Calu3 (cell line): Measurements from ENCODE around the gene FCN3. TPM values are rescaled to one million over a fixed set of nuclear protein-coding genes. Genes with fewer than 3 reads are reported as not detected.

ENCODE experiments used
- BruUV-seq: library from RNA; stranded (reverse); fragments of 400-500 nt; replicated peaks from 2 replicates; lab custom pipeline; 2021; lab: Mats Ljungman, UMichigan
- CTCF ChIA-PET: fragments of 300-600 bp; sonication (Branson Sonifier 250); formaldehyde crosslinking; loops from one replicate; lab custom pipeline; 2022; ENCODE audit warnings: antibody characterized with exemption; lab: Charles Lee
- DNase-seq: peaks from one replicate; pipeline ENCODE4 v3.0.0; 2022
- H3K27ac Mint-ChIP-seq: one replicate; pipeline ENCODE4 v1.8.0; 2022; ENCODE audit warnings: mixed read lengths; ENCODE audit not compliant: unreplicated experiment
- H3K27me3 Mint-ChIP-seq: one replicate; pipeline ENCODE4 v1.8.0; 2022; ENCODE audit warnings: mixed read lengths; ENCODE audit not compliant: unreplicated experiment
- H3K36me3 Mint-ChIP-seq: one replicate; pipeline ENCODE4 v1.8.0; 2022; ENCODE audit warnings: mild to moderate bottlenecking, moderate library complexity, mixed read lengths; ENCODE audit not compliant: insufficient read depth, unreplicated experiment
- H3K4me1 Mint-ChIP-seq: one replicate; pipeline ENCODE4 v1.8.0; 2022; ENCODE audit warnings: mild to moderate bottlenecking, low read depth, mixed read lengths; ENCODE audit not compliant: unreplicated experiment
- H3K4me3 Mint-ChIP-seq: one replicate; pipeline ENCODE4 v1.8.0; 2022; ENCODE audit warnings: mild to moderate bottlenecking, low read depth, moderate library complexity, mixed read lengths; ENCODE audit not compliant: unreplicated experiment
- H3K9me3 Mint-ChIP-seq: one replicate; pipeline ENCODE4 v1.8.0; 2022; ENCODE audit warnings: low read depth, mixed read lengths; ENCODE audit not compliant: unreplicated experiment
- CTCF ChIP-seq: fragments of 200-600 bp; IDR thresholded peaks from one replicate; pipeline ENCODE4 v1.8.0; 2022; ENCODE audit warnings: antibody characterized with exemption; ENCODE audit not compliant: unreplicated experiment
- intact Hi-C: fragments of 100-400 bp; cut with micrococcal nuclease; formaldehyde crosslinking; loops from one replicate; pipeline ENCODE4 v1.10.0; 2022; ENCODE audit not compliant: unreplicated experiment
- total RNA-seq: library from RNA; stranded (reverse); gene quantifications from 2 replicates; pipeline ENCODE4 v1.2.3, GENCODE V29; 2022

FCN3 gene
- total RNA-seq, 1 experiment from 2014 or later, result not detected

- CTCF ChIA-PET, result no interaction called here
- BruUV-seq, result no TSS peak
- Mint-ChIP-seq H3K9me3 (no peaks in the 10 kb centered on the region), H3K27me3 (no peaks in the 10 kb centered on the region), H3K36me3 (no peaks in the 10 kb centered on the region), H3K27ac (no peak overlapping the region), H3K4me3 (no peak overlapping the region), H3K4me1 (peaks cover 6% of the 10 kb centered on the region)
- DNase-seq, result no peak
- intact Hi-C loops, result no loop called here
- no peak for TF ChIP-seq CTCF
Observed at GRCh38 chr1:27330786-27331185, 43.8 kb downstream of the FCN3 start.

- CTCF ChIA-PET, result interaction anchor here (0.5 to 0.6 kb wide), 2 partner anchors 11 to 170 kb away, joined by 3 to 5 read pairs; no protein-coding TSS in a partner anchor
- no peak overlapping the region for H3K27ac Mint-ChIP-seq
- peaks cover 6% of the 10 kb centered on the region for H3K4me1 Mint-ChIP-seq
- H3K36me3 Mint-ChIP-seq, result peaks cover 7% of the 10 kb centered on the region
- H3K4me3 Mint-ChIP-seq, result no peak overlapping the region
- no TSS peak for BruUV-seq
- H3K27me3 Mint-ChIP-seq, result no peaks in the 10 kb centered on the region
- no peaks in the 10 kb centered on the region for H3K9me3 Mint-ChIP-seq
- intact Hi-C loops, result no loop called here
- TF ChIP-seq CTCF, result no peak
- no peak for DNase-seq
Observed at GRCh38 chr1:27327964-27328363, 46.7 kb downstream of the FCN3 start.

- TF ChIP-seq CTCF, result no peak
- Mint-ChIP-seq H3K9me3 (no peaks in the 10 kb centered on the region), H3K4me3 (no peak overlapping the region), H3K27ac (no peak overlapping the region), H3K27me3 (no peaks in the 10 kb centered on the region), H3K4me1 (peaks cover 6% of the 10 kb centered on the region), H3K36me3 (peaks cover 22% of the 10 kb centered on the region)
- DNase-seq, result no peak
- intact Hi-C loops, result no loop called here
- BruUV-seq, result no TSS peak
- CTCF ChIA-PET, result no interaction called here
Observed at GRCh38 chr1:27325286-27325685, 49.3 kb downstream of the FCN3 start.

GRCh38 chr1:27322569-27323240, 51.9 kb downstream of the FCN3 start:
- Mint-ChIP-seq H3K9me3 (no peaks in the 10 kb centered on the region), H3K4me1 (peaks cover 1% of the 10 kb centered on the region), H3K27me3 (peaks cover 8% of the 10 kb centered on the region), H3K36me3 (peaks cover 22% of the 10 kb centered on the region), H3K4me3 (peak overlapping the region; percentile 87), H3K27ac (peak overlapping the region; percentile 73)
- no peak for DNase-seq
- intact Hi-C loops, result no loop called here
- CTCF ChIA-PET, result interaction anchor here (0.7 to 1.3 kb wide), 2 partner anchors 26 to 43 kb away, joined by 3 read pairs; no protein-coding TSS in a partner anchor
- TF ChIP-seq CTCF, result no peak
- BruUV-seq, result TSS peak; percentile 51
